Measurements from ENCODE around the gene OR10G8.

The OR10G8 gene

GRCh38 chr11:124039557-124039956 lies 13.0 kb downstream of the OR10G8 start:
- no peak for TF ChIP-seq CTCF (conservative IDR thresholded peaks at IDR 0.05; ENCODE audit: low read depth, low read length)
- DNase-seq (ENCODE audit: low read depth) = no peak
- H3K4me3 ChIP-seq (ENCODE audit: low read length) = no peak overlapping the region

GRCh38 chr11:124041254-124041653 lies 14.7 kb downstream of the OR10G8 start, which contains the start of gene OR10G7:
TSS of gene OR10G7 (minus strand) at chr11:124041325. CDS start at chr11:124039001, 2,324 bp downstream.
- TF ChIP-seq CTCF (conservative IDR thresholded peaks at IDR 0.05; ENCODE audit: low read depth, low read length) = no peak
- DNase-seq (ENCODE audit: low read depth) = no peak
- H3K4me3 ChIP-seq (ENCODE audit: low read length) = no peak within 1 kb of the TSS

- no peak for DNase-seq (ENCODE audit: low read depth)
- TF ChIP-seq CTCF (conservative IDR thresholded peaks at IDR 0.05; ENCODE audit: low read depth, low read length) = no peak
- H3K4me3 ChIP-seq (ENCODE audit: low read length) = no peak overlapping the region
Observed at GRCh38 chr11:124043420-124043819, 16.8 kb downstream of the OR10G8 start.

- no peak for DNase-seq (ENCODE audit: low read depth)
- H3K4me3 ChIP-seq (ENCODE audit: low read length) = no peak overlapping the region
Observed at GRCh38 chr11:124050748-124051147, 24.1 kb downstream of the OR10G8 start.

GRCh38 chr11:124052966-124053365 lies 26.4 kb downstream of the OR10G8 start:
- DNase-seq (ENCODE audit: low read depth) = no peak
- TF ChIP-seq CTCF (conservative IDR thresholded peaks at IDR 0.05; ENCODE audit: low read depth, low read length) = no peak
- no peak overlapping the region for H3K4me3 ChIP-seq (ENCODE audit: low read length)

More at GRCh38 chr11:124050748-124051147, 24.1 kb downstream of the OR10G8 start:
- TF ChIP-seq CTCF (conservative IDR thresholded peaks at IDR 0.05; ENCODE audit: low read depth, low read length) = no peak

- no peak overlapping the region for H3K4me3 ChIP-seq (ENCODE audit: low read length)
- TF ChIP-seq CTCF (conservative IDR thresholded peaks at IDR 0.05; ENCODE audit: low read depth, low read length) = no peak
- no peak for DNase-seq (ENCODE audit: low read depth)
Observed at GRCh38 chr11:124068601-124069110, 42.1 kb downstream of the OR10G8 start.

Measured in retinal pigment epithelial cell (primary cell).